EH (cell line): Measurements from ENCODE around the gene ATXN7L3.

ENCODE experiments used
- DNase-seq: peaks from one replicate; pipeline ENCODE4 v3.0.0-alpha.2; 2015; ENCODE audit warnings: low read depth

ATXN7L3 gene

DNA sequence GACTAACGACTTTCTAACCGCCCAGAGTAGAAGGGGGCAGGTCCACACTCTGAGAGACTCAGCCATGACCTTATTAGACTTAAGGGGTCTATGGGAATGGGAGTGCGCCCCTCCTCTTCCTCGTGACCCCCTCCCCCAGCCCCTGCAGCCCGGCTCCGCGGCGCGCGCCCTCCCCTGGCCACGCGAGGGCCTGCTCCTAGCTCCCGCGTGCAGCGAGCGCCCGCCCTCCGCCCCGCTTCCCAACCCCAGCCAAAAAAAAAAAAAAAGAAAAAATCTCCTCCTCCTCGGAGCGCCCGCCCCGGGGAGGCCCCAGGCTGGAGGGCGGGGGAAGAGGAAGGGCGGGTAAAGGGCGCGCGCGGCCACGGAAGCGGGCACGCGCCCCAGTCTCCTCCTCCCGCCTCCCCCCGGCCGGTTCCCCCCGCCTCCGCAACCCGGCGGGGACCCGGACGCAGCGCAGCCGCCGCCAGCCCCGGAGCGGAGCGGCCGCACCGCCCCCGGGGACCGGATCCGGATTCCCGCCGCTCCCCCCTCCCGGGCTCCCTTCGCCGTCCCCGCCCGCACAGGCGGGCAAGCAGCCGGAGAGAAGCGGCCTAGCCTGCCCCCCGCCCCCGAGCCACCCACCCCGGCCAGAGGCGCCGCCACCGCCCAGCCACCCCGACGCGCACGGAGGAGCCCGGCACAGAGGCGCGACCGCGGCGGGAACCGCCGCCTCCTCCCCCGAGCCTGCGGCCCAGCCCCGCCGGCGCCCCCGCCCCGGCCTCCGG, 18.8 kb upstream of the ATXN7L3 start:
- DNase-seq: peak; percentile 92

DNA sequence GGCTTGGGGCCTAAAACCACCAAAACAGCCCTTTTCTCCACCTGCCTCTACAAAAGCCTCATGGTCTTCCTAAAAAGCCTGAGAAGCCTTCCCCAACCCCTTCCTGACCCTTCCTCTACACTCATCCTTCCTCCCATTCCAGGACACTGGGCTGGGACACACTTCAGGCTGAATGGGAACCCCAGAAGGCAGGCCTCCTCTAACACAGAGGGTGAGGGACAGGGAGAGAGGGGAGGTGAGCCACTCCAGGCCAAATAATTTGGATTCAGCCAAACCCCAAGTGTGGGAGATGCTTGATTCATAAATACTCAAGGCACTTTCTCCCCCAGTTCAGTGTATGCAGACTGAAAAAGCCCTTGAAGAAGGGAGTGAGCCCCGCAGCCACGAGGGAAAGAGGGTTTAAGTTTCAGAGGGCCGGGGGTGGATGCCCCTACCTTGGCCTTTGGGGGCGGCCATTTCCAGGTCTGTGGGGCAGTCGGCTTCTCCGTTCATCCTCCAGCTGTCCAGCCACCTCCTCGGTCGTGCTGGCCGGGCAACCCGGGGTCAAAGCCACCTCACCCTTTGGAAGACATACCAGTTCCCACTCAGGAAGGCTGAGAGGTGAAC, 18.2 kb upstream of the ATXN7L3 start:
- DNase-seq: no peak

DNA sequence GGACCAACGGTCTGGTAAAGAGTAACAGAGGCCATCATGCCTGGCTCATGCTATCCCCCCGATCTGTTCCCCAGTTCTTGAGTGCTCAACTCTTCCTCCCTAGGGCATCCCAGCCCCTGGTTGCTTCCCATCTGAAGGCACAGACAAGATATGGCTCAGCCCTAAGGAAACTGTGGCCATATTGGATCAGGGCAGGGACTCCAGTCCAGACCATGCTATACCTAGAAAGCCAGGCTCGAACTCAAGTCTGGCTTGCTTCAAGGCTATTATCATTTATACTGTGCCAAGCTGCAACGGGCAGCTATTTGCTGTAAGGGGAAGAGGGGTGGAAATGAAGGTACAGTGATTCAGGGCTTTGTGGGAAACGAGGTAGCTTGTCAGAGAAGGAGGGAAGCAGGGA, 17.0 kb upstream of the ATXN7L3 start:
- DNase-seq: no peak

DNA sequence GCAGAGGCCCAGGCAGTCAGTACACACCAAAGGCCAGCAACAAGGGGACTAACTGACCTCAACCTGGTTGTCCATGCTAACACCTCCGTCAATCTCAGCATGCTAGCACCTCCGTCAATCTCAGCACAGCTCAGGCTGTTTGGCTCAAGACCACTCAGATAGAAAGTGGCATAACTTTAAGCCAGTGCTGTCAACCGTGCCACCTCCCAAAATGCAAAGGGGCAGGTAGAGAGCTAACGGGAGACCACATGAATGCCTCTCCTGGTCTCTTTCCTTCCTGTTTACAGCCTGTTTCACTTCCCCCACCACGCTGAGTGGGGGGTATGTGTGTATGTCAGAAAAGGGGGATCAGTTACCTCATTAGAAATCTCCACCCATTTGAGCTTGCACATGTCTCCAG, 16.5 kb upstream of the ATXN7L3 start:
- DNase-seq: no peak

DNA sequence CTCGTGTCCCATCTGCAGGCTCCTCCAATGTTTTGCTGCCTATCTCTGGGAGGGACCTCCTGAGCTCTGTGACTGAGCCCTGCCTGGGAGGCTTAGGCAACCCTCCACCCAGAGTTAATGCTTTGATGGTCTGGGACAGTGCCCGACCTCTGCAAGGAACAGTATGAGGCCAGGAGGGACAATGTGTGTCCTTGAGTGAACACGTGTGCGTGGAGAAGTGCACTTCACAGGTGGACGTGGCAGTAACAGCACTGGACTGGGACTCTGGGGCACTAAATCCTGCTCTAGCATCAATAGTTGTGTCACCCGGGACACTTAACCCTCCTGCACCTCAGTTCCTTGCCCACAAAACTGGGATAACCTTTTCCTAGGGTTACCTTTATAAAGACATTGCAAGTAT, 15.2 kb upstream of the ATXN7L3 start:
- no peak for DNase-seq

DNA sequence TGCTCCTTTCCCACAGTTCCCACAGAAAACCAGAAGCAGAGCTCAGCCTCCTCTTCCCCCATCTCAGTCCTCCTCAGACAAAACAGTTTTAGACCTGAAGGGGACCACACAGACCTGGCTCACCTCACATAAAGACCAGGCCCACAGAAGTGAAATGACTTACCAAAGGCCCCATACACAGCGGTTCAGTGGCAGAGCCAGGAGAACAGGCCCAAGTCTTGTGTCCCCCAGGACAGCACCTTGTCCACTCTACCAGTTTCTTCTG, 14.5 kb upstream of the ATXN7L3 start:
- DNase-seq: no peak

DNA sequence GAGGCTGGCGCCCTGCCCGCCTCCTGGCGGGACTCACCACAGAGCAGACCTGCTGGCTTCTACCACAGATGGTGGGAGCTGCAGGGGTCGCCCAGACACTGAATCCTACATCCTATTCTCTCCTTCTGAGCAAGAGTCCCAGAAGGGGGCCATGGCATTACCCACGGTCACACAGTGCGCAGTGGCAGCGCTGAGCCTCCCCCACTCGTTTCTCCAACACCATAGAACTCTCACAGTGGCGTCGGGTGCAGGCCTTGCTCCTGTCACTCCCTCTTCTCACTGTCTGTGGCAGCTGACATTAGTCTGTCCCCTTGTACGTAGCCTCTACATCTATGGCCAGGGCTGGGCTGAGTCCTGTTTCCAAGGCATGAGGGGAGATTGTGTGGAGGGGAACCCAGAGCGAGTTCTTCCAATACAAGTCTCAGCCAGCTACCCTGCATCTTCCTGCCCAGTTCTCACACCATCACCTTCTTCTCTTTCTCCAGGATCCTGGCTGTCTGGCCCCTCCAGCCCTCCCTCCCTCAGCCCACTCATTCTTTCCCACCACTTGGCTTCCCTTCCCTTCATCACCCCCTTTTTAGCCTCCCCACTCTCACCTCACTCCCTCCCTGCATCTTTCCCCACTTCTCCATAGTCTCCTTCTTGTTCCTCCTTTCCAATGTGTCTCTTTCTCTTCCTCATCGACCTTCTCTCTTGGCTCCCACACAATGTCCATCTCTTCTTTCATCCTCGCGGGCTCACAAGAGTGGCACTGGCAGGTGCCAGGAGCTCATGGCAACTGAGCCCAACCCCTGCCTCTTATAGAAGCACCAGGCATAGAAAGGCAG, 13.9 kb upstream of the ATXN7L3 start:
- DNase-seq: no peak

DNA sequence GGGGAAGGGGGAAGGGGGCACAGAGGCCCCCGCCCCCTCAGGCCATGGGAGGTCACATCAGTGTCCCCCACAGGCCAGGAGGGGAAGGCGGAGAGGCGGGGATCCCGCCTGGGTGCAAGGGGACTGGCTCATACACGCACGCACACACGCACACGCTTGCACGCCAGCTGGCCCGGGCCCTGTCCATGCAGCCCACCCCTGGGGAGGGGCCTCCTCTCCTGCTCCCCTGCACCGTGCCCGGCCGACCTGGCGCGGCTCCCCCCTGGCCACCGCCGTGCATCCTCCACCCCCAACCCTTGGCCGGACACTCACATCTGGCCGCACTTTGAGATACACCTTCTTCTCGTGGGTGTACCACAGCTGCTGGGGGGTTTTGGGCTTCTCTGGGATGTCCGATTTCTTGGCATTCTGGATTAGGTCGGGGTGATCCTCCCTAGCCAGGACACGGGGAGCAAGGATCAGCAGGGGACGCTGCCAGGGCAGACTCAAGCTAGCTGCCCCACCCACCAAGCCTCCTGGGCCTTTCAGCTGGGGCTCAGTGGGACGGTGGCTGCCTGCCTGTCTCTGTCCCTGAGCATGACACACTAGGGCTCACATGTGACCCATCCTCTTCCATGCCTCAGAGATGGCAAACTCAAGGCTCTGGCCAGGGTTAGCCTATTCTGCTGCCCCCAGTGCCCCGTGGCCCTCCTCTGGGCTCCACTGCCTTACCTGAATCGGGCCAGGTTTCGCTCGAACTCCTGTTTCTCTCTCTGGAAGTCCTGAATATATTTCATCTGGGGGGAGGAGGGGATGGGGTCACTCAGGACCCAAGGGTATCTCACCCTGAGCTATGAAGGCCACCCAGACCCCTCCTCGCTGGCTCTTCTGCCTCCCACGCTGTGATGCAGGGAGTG, 13.1 kb upstream of the ATXN7L3 start:
- DNase-seq: no peak

DNA sequence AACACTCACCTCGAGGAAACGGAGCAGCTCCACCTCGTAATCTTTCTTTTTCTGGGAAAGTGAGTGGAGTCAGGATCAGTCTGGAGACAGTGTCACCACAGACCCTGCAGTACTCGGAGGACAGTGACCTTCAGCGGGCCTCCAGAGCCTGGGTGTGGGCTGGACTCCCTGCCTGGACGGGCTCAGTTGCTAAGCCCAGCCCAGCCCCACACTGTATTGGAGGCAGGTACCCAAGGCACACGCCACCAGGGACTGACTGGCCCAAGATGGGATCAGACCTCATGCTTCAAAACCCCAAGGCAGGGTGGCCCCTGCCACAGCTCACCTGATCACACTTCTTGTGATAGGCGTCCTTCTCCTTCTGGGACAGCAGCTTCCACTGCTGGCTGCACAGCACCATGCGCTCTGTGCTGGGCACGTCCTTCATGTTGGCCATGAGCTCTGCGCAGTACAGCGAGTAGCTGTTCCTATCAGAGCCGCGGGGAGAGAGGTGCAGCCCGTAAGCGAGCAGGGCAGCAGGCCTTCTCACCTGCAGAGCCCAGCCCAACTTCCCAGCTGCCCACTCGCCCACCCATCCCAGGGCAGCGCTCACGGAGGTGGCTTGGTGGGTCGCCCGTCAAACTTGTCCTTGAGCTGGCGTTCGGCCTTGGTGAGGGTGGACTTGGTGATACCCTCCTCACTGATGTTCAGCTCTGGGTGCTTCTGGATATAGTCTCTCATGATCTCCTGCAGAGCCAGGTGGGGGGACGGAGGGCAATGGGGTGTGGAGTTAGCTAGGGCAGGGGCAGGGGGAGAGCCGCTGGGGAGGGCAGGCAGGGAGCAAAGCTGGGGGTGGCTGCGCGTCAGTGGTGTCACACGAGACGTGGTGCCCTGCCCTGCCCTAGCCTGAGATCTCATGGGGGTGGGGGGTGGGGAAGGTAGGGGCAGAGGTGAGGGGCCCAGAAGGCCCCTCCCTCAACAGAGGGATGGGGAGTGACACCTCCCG, 11.9 kb upstream of the ATXN7L3 start:
- DNase-seq: no peak

DNA sequence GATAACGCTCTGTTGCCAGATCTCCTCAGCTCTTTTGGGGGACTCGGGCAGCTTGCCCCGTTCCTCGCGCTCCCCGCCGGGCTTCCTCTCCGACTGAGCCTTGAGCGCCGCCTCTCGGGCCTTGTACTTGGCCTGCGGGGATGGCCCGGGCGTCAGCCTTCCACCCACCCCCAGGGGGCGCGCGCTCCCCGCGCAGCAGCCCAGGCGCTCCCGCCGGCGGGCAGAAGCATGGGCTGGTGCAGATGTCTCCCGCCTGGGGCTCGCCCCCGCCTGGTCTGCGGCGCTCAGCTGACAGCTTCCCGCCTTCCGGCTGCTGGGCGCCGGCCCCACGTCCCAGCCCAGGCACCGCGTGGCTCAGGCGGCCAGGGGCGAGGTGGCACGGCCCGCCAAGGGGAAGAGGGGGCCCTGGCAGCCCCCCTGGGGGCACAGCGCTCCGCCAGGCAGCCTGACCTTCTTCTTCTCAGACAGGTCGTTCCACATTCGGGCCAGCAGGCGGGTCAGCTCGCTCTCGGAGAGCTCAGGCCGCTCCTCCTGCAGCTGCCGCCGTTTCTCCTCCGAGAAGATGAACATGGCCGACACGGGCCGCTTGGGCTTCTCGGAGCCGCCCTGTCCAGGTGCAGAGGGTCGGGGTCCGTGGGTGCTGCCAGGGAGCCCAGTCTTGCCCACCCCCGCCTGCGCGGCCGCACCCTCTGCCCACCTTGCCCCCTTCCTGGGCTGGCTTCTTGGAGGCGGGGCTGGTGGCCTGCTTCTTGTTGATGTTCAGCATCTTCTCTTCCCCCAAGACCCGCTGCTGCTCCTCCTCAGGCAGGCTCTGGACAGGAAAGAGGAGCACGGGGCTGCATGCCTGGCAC, 10.9 kb upstream of the ATXN7L3 start:
- peak; percentile 85 for DNase-seq

DNA sequence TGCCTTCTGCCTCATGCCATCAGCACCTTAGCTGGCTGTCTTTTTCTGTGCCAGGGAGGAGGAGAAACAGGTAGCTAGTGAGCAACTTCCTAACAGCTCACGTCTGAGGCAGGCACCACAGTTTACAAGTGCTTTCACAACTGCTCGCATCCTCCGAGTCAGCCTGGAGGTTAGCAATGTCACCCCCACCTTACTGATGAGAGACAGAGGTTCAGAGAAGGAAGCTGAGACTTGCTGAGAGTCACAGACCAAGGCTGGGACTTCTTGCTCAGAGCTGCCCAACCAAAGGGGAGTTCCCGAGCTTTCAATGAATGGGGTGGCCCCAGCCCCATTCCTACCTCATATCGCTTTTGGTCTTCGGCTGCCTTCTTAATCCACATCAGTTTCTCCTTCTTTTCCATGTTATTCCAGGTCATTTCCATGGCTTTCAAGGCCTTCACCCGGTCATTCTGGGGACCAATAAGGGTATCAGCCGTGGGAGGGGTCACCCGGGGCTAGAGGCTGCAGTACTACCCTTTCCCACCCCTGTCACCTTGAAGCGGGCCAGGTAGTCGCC, 10.2 kb upstream of the ATXN7L3 start:
- no peak for DNase-seq

DNA sequence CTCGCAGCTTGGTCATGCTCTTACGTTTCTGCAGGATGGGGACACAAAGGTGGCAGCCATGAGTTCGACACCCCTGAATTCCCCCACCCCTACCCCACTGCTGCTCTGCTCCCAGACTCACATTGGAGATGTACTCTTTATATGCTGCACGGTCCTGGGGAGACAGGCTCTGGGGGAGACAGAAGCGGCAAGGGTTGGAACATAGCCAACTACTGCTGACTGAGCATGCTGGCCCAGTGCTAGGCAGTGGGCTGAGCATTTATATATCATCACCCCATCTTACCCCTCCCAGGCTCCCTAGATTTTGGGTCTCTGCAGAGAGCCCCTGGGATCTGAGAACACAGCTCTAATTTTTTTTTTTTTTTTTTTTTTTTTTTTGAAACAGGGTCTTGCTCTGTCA, 8.1 kb upstream of the ATXN7L3 start:
- no peak for DNase-seq

DNA sequence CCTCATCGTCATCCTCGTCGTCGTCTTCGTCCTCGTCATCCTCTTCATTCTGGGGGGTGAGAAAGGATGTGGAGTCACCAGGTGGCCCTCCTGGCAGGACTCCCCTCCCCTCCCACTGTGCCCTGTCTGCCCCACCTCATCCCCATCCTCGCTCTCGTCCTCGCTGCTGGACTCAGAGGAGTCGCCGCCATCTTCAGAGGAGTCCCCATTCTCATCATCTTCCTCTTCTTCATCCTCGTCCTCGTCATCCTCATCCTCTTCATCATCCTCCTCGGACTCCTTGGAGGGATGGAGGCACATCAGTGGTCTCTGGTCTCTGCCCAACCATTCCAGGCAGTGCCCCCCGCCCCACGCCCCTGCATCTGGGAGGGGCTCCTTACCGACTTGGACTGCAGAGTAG, 7.6 kb upstream of the ATXN7L3 start:
- DNase-seq: no peak

DNA sequence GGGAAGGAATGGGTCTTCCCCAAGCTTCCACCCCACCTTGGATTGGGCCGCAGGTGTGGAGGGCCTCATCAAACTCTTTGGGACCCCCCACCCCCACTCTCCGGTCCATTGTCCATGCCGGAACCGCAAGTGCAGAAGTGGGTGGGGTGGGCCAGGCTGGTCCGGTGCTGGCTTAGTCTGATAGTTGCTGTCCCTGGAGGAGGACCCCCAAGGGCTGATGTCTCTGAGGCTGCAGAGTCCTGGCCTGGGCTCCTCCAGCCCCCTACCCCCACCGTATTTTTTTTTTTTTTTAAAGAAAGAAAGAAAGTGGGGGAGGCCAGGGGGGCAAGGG, 7.1 kb upstream of the ATXN7L3 start:
- DNase-seq: no peak

DNA sequence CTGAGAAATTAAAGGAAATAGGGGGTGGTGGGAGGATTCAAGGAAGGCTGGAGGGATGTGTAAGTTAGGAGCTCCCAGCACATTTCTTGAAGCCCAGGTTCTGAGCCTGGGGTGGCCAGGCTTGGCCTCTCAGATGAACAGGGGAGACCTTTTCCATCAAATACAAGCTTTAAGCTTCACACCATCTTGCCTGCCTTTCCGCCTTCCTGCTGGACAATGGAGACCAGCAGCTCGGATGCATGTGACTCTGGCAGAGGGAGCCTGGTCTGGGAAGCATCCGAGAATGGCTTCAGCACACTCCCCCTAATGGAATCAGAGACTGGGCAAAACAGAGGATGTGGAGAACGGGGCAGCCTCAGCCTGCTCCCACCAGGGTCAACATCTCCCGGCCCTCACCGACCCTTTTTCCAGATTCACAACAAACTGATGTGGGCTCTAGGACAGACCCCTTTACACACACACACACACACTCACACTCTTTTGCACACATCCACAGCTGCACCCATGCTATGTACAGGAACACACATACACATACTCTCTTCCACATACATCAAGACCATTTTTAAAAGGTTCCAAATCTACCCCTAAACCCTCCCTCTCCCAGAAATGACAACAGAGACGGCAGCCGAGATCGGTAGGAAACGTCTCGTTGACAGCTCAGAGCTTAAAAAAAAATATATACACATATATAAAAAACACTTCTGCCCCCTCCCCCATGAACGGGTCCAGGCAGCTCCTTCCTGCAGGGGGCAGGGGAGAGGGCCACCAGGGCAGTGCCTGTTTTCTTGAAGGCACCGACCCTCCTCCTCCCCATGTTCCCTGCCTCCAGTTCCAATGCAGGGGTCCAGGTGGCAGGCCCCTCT, 6.5 kb upstream of the ATXN7L3 start:
- no peak for DNase-seq

DNA sequence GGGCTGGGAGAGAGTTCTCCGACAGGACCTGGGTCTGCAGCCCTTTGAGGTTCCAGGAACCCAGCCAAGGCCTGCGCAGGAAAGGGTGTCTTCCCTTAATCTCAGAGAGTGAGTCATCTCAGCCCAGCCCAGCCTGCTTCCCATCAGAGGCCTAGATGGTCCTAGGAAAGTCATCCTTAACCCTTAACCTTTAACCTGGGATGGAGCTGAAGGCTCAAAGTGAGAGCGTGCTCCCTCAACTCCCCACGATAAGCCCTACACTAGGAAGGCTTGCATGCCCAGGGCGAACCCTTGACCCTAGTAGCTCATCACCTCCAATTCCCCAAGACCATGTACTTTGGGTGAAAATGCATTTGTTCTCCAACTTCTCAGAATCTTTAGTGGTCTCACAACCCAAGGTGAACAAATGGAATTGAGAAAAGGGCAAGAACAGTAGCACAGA, 4.8 kb upstream of the ATXN7L3 start:
- DNase-seq: peak; percentile 78

DNA sequence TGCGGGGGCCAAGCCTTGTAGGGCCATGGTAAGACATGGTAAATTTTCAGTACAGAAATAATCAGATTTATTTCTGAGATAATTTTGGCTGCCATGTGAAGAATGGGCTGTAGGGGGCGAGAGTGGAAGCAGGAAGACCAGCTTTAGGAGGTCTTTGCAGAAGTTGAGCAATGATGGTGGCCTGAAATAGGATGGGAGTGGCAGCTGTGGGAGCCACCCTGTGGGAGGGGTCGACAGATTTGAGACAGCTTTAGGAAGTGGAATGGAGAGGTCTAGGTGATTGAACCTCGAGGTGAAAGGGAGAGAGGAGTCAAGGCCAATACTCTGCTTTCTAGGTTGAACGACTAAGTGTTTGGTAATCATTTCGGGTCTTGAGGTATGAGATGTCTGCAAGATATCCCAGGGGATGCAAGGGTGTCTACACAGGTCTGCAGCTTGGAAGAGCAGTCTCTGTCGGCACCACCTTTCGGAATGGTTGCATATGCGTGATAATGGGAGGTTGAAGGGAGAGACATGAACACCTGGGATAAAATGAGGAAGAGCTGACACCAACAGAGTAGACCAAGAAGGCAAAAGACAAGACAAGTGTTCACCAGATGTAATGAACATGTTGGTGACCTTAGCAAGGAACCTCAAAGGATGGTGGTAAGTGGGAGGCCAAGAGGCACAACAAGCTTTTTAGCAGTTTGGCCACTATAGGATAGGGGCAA, 4.2 kb upstream of the ATXN7L3 start:
- peak; percentile 66 for DNase-seq

DNA sequence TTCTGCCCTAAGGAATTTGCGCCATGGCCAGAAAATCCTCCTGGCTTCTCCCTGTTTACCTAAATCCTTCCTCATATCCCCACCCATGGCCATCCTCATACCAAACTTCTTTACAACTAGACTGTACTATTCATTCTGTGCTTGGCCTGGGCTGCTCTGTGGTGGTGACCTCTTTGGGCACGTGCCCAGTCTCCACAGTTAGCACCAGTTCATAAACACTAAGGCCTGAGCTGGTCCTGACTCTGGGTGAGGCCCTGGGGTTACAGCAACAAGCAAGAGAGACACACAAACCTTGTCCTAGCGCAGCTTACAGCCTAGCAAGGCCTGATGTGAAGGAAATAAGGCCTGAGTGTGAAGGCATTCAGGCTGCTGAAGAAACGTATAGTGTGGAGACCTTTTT, 3.1 kb upstream of the ATXN7L3 start:
- no peak for DNase-seq
